ENCODE data around the gene CEACAM18.

GRCh38 chr19:51448011-51448410 is 30.3 kb upstream of the CEACAM18 start:
- TF ChIP-seq CTCF (IDR thresholded peaks at IDR 0.05) (no peak), EZH2 (IDR thresholded peaks at IDR 0.05; ENCODE audit: borderline replicate concordance, insufficient read depth, low read depth, low read length, poor library complexity, severe bottlenecking) (no peak)

Measured in B cell (primary cell).